ENCODE data around the gene IREB2.

- no peak for TF ChIP-seq CTCF (conservative IDR thresholded peaks at IDR 0.05; ENCODE audit: low read depth, low read length)
- TF ChIP-seq EZH2phosphoT487 (IDR thresholded peaks at IDR 0.05; ENCODE audit: borderline replicate concordance, low read length): no peak
- no peak for TF ChIP-seq EZH2 (IDR thresholded peaks at IDR 0.05; ENCODE audit: low read length, unreplicated experiment)
These were observed 49.2 kb upstream of the IREB2 start for GRCh38 chr15:78388865-78389264.
